A673 (cell line): ENCODE measurements around the gene PRKD1. TPM values are rescaled to one million over a fixed set of nuclear protein-coding genes. Genes with fewer than 3 reads are reported as not detected.

Source experiments
- BruUV-seq: library from RNA; stranded (reverse); fragments of 400-500 nt; replicated peaks from 2 replicates; lab custom pipeline; 2021; lab: Mats Ljungman, UMichigan
- CTCF ChIA-PET: fragments of 300-600 bp; sonication (Branson Sonifier 250); formaldehyde crosslinking; loops from one replicate; lab custom pipeline; 2022; ENCODE audit warnings: antibody characterized with exemption; lab: Charles Lee
- POLR2A ChIA-PET: fragments of 300-600 bp; sonication (Branson Sonifier 250); formaldehyde crosslinking; loops from one replicate; lab custom pipeline; 2022; ENCODE audit warnings: antibody characterized with exemption; ENCODE audit not compliant: low non-redundant PET; lab: Charles Lee
- DNase-seq: peaks from one replicate; pipeline ENCODE4 v3.0.0-alpha.2; 2015; ENCODE audit warnings: low spot score
- H3K27ac ChIP-seq: fragments of 200-600 bp; sonication (generic); 2 replicates; pipeline ENCODE4 v1.5.1; 2016; ENCODE audit warnings: mixed run types, low read depth, mild to moderate bottlenecking, mixed read lengths, antibody characterized with exemption, low read length; ENCODE audit not compliant: poor library complexity, severe bottlenecking
- H3K27me3 ChIP-seq: fragments of 200-600 bp; sonication (generic); replicated peaks from 2 replicates; pipeline ENCODE4 v1.6.1; 2017; ENCODE audit warnings: mixed run types, low read depth, mild to moderate bottlenecking, mixed read lengths, antibody characterized with exemption, low read length; ENCODE audit not compliant: insufficient read depth, poor library complexity
- H3K36me3 ChIP-seq: fragments of 200-600 bp; sonication (generic); 2 replicates; pipeline ENCODE4 v1.6.1; 2016; ENCODE audit warnings: mixed run types, mild to moderate bottlenecking, mixed read lengths, antibody characterized with exemption, low read length; ENCODE audit not compliant: insufficient read depth, poor library complexity, severe bottlenecking
- H3K4me1 ChIP-seq: fragments of 200-600 bp; sonication (generic); 2 replicates; pipeline ENCODE4 v1.6.1; 2017; ENCODE audit warnings: mixed run types, mild to moderate bottlenecking, mixed read lengths, antibody characterized with exemption, low read length; ENCODE audit not compliant: insufficient read depth, poor library complexity, severe bottlenecking
- H3K4me3 ChIP-seq: fragments of 200-600 bp; sonication (generic); 2 replicates; pipeline ENCODE4 v1.5.1; 2016; ENCODE audit warnings: low read depth, mixed run types, mild to moderate bottlenecking, mixed read lengths, low read length; ENCODE audit not compliant: poor library complexity, severe bottlenecking
- H3K9me3 ChIP-seq: fragments of 200-600 bp; sonication (generic); 2 replicates; pipeline ENCODE4 v1.6.1; 2016; ENCODE audit warnings: mixed run types, low read depth, mild to moderate bottlenecking, mixed read lengths, antibody characterized with exemption, low read length; ENCODE audit not compliant: poor library complexity, severe bottlenecking
- CTCF ChIP-seq: fragments of 300-800, 200-600 bp; sonication (generic); conservative IDR thresholded peaks from 2 replicates; pipeline ENCODE4 v1.5.1; 2017; ENCODE audit warnings: low read depth, mild to moderate bottlenecking, antibody characterized with exemption, low read length, moderate library complexity, mixed read lengths
- EZH2 ChIP-seq: fragments of 200-600 bp; sonication (generic); IDR thresholded peaks from 2 replicates; pipeline ENCODE4 v1.6.1; 2017; ENCODE audit warnings: borderline replicate concordance, low read depth, mild to moderate bottlenecking, mixed read lengths, antibody characterized with exemption, low read length; ENCODE audit not compliant: poor library complexity, severe bottlenecking
- intact Hi-C: fragments of 100-400 bp; cut with micrococcal nuclease; formaldehyde crosslinking; loops from one replicate; pipeline ENCODE4 v1.10.0; 2022; ENCODE audit not compliant: unreplicated experiment
- total RNA-seq: library from RNA; stranded (reverse); gene quantifications from 2 replicates; pipeline ENCODE4 v1.2.3, GENCODE V29; 2021

Gene PRKD1
- total RNA-seq, 1 experiment from 2014 or later: 45.7 TPM

DNA sequence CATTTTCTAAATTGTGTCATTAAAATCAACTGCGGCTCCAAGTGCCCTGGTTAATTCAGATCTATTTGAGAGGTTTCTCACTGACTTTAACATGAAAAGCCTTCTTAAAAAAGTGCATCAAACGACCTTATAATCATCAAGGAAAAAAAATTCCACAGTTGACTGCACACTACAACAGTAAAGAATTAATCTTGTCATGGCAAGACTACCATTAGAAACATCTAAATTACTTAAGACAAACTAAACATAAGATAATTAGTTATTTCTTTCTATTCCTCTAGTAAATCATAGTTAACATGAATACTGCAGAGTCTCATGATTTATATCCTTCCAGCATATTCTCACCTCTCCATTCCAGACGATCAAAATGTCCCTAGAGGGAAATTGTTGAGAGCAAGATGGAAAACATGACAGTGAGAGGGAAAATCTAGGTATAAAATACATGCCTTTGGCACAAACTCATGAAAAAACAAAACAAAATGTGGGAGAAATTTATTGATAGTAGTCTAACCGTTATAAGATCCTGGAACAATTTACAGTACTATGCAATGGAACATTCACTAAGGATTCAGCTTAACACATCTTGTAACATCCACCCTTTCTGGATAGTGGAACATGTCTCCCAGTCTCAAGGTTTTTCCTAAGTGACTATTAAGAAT lies 112.5 kb downstream of the PRKD1 start:
- H3K27ac ChIP-seq: no peak overlapping the region
- intact Hi-C loops: no loop called here
- no TSS peak for BruUV-seq
- no peak overlapping the region for H3K4me3 ChIP-seq
- H3K36me3 ChIP-seq: no peaks in the 10 kb centered on the region
- no peaks in the 10 kb centered on the region for H3K27me3 ChIP-seq
- ChIA-PET POLR2A (no interaction called here), CTCF (no interaction called here)
- H3K4me1 ChIP-seq: peaks cover 30% of the 10 kb centered on the region
- DNase-seq: no peak
- H3K9me3 ChIP-seq: no peaks in the 10 kb centered on the region
- TF ChIP-seq EZH2: no peak

GRCh38 chr14:29814156-29815015 lies 113.3 kb downstream of the PRKD1 start:
- no peaks in the 10 kb centered on the region for H3K9me3 ChIP-seq
- TF ChIP-seq CTCF: no peak
- no peak for TF ChIP-seq EZH2
- ChIA-PET CTCF (no interaction called here), POLR2A (no interaction called here)
- H3K4me3 ChIP-seq: no peak overlapping the region
- DNase-seq: no peak
- H3K27ac ChIP-seq: no peak overlapping the region
- BruUV-seq: no TSS peak
- peaks cover 32% of the 10 kb centered on the region for H3K4me1 ChIP-seq
- no peaks in the 10 kb centered on the region for H3K27me3 ChIP-seq
- intact Hi-C loops: loop anchor here (5.0 kb wide), 1 partner anchor 113 kb away; the partner anchor contains the start of gene PRKD1
- H3K36me3 ChIP-seq: no peaks in the 10 kb centered on the region

GRCh38 chr14:29810682-29811081 lies 117.0 kb downstream of the PRKD1 start:
- TF ChIP-seq EZH2: no peak
- no peak for TF ChIP-seq CTCF
- BruUV-seq: no TSS peak
- Histone ChIP-seq H3K27me3 (no peaks in the 10 kb centered on the region), H3K9me3 (no peaks in the 10 kb centered on the region), H3K4me3 (no peak overlapping the region), H3K4me1 (peaks cover 42% of the 10 kb centered on the region), H3K27ac (peak overlapping the region; percentile 61), H3K36me3 (no peaks in the 10 kb centered on the region)
- peak; percentile 60 for DNase-seq
- POLR2A ChIA-PET: interaction anchor here (0.6 kb wide), 1 partner anchor 45 kb away, joined by 3 read pairs; no protein-coding TSS in a partner anchor
- intact Hi-C loops: loop anchor here (5.0 kb wide), 1 partner anchor 117 kb away; the partner anchor contains the start of gene PRKD1
- CTCF ChIA-PET: no interaction called here
